ENCODE measurements around the gene SLC66A2. TPM values are rescaled to one million over a fixed set of nuclear protein-coding genes. Genes with fewer than 3 reads are reported as not detected.
A peak's percentile ranks its signal among the peaks of the same experiment; 100 is the strongest.

The SLC66A2 gene
- total and polyA plus RNA-seq, 8 donors: 19.6 to 36.1 (median 22.6) TPM

DNA sequence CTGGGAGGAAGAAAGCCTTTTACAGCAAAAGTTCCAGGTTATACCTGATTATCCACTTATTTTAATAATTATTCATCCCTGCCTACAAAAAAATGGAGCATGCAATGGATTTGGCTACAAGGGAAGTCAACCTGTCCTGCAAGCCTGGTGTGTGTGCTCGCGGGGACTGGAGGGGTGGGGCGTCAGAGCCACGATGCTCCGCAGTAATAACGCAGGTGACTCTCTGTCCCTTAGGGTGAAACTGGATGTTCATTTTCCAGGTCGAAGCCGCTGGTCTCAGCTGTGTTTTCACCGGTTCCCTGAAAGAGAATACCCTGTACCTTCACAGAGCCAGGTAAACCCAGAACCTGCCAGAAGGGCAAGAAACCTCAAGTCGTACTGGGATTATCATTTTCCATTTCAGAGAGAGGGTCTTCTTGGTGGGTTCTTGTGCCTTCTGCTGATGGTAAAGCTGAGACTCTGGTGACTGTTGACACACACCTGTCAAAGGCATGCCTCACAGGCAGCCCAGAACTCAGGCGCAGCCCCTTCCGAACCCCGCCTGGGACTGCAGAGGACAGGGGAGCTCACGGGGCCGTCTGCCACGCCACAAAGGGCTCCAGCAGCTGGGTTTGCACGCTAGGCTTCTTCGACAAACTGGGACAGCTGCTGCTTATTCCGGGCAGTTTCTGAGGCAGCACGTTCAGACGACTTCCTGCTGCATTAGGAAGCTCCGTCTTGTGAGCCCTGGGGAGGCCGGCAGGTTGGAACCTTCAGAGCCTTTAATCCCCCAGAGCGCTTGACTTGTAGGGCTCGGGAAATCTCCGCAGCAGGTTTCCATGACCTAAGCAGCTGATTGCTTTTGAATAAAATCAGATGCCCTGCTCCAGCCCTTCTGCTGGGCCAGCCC lies 95.1 kb downstream of the SLC66A2 start:
- 32 to 39% methylated on average over 26 of the region's 26 CpGs for WGBS, 2 donors
- DNase-seq (peak in 1 of 6 donors; percentile 45), ATAC-seq (peak in 3 of 4 donors; percentile 53 to 69 (median 54)), FAIRE-seq (no peak)
- Histone ChIP-seq H3K4me3 (no peak overlapping the region), H3K9me3 (no peaks in the 10 kb centered on the region), H3K27me3 (no peaks in the 10 kb centered on the region), H3K4me1 (peaks cover 0 to 3% (median 0%) of the 10 kb centered on the region in 3 donors), H3K36me3 (no peaks in the 10 kb centered on the region), H3K27ac (no peak overlapping the region)
- TF ChIP-seq, protein P1, sequence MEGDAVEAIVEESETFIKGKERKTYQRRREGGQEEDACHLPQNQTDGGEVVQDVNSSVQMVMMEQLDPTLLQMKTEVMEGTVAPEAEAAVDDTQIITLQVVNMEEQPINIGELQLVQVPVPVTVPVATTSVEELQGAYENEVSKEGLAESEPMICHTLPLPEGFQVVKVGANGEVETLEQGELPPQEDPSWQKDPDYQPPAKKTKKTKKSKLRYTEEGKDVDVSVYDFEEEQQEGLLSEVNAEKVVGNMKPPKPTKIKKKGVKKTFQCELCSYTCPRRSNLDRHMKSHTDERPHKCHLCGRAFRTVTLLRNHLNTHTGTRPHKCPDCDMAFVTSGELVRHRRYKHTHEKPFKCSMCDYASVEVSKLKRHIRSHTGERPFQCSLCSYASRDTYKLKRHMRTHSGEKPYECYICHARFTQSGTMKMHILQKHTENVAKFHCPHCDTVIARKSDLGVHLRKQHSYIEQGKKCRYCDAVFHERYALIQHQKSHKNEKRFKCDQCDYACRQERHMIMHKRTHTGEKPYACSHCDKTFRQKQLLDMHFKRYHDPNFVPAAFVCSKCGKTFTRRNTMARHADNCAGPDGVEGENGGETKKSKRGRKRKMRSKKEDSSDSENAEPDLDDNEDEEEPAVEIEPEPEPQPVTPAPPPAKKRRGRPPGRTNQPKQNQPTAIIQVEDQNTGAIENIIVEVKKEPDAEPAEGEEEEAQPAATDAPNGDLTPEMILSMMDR (IDR thresholded peaks at IDR 0.05): no peak
- intact Hi-C loops (cut with DNase I): no loop called here

DNA sequence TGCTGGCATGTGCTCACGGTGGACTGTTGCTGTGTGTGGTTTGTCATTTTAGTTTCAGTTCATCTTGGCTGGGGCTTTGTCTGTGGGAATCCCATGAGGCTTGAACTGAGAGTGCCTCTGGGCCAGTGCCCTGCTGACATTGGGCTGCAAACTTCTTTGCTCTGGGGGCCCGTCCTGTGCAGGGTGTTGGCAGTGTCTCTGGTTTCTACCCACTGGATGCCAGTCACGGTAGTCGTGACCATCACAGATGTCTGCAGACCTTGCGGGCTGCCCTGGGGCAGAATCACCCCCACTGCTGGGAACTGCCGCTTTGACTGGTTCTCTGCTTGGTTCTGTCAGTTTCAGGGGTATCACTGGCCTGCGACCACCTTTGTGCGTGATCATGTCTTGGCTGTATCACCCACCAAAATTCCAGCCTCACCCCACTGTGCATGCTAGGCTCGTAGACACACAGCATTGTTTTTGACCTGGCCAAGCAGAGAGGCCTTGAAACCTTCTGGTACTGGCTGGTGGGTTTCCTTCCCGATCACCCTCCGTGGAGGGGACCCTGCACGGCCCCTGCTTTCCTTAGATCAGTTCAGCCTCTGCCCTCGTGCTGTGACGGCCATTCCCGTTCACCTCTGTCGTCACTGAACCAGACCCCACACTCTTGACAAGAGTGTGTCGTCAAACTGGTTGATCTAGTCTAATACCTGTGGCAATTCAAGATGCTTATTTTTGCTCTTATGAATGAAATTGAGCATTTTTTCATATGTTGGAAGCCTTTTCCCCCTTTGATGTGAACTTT lies 96.1 kb downstream of the SLC66A2 start:
- H3K27ac ChIP-seq: no peak overlapping the region
- TF ChIP-seq, protein P1 (IDR thresholded peaks at IDR 0.05): no peak
- peaks cover 0 to 3% (median 0%) of the 10 kb centered on the region in 3 donors for H3K4me1 ChIP-seq
- no peaks in the 10 kb centered on the region for H3K27me3 ChIP-seq
- no peaks in the 10 kb centered on the region for H3K36me3 ChIP-seq
- ATAC-seq: no peak
- intact Hi-C loops (cut with DNase I): no loop called here
- H3K9me3 ChIP-seq: no peaks in the 10 kb centered on the region
- 68 to 74% methylated on average over 17 of the region's 17 CpGs for WGBS, 2 donors
- H3K4me3 ChIP-seq: no peak overlapping the region
- no peak for FAIRE-seq
- peak in 1 of 6 donors; percentile 23 for DNase-seq

DNA sequence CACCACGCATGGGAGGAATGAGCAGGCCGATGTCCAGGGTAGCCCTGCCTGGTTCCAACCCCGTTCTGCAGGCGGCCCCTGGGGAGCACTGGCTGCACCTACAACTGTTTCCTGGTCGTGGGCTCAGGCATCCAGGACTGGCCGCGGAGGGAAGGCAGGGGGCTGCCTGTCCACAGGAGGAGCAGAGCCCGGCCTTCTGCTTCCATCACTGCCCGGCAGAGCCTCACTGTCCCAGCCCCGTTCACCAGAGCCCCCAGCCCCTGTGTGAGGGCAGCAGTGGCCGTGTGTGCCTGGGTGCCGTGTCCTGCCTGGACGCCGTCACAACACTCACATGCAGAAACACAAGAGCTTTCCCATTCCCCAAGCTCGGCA lies 97.5 kb downstream of the SLC66A2 start:
- WGBS, 2 donors: 82 to 83% methylated on average over 15 of the region's 15 CpGs
- no peak for DNase-seq
- no peak for ATAC-seq
- Histone ChIP-seq H3K27ac (no peak overlapping the region), H3K9me3 (no peaks in the 10 kb centered on the region), H3K27me3 (no peaks in the 10 kb centered on the region), H3K36me3 (no peaks in the 10 kb centered on the region), H3K4me1 (peaks cover 0 to 3% (median 0%) of the 10 kb centered on the region in 3 donors), H3K4me3 (no peak overlapping the region)
- no peak for FAIRE-seq
- TF ChIP-seq, protein P1 (IDR thresholded peaks at IDR 0.05): no peak
- intact Hi-C loops (cut with DNase I): no loop called here

DNA sequence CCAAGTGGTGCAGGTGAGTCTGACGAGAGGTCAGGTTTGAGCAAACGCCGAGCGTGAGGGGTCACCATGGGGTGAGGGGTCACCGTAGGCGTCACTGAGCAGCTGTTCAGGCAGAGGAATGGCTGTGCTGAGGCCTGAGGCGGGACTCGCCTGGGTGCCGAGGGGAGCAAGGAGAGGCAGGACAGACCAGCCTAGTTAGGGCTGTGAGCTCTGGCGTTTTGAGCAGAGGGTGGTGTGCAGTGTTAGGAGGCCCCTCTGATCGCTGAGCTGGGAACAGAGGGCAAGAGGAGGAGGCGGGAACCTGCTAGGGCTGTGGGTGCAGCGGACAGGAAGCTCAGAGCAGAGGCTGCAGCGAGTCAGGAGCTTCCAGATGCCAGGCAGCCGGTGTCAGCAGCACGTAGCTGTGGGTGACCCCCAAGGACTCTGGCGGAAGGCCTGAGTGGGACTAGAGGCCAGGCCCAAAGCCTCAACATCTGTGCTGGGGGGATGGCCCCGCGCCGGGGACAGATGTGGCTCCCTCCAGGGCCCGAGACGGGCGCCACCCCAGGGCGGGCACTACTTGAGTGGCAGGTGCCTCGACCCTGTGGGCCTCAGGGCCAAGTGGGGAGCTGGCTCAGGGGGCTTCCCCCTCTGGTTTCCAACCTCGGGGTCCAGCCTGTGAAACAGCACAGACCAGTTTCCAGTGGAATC lies 98.0 kb downstream of the SLC66A2 start:
- intact Hi-C loops (cut with DNase I): no loop called here
- Histone ChIP-seq H3K27me3 (no peaks in the 10 kb centered on the region), H3K4me1 (peaks cover 0 to 3% (median 0%) of the 10 kb centered on the region in 3 donors), H3K36me3 (no peaks in the 10 kb centered on the region), H3K9me3 (no peaks in the 10 kb centered on the region), H3K27ac (no peak overlapping the region), H3K4me3 (no peak overlapping the region)
- TF ChIP-seq, protein P1 (IDR thresholded peaks at IDR 0.05): no peak
- WGBS, 2 donors: 76 to 77% methylated on average over 25 of the region's 26 CpGs
- FAIRE-seq (no peak), ATAC-seq (no peak), DNase-seq (peak in 1 of 6 donors; percentile 60)

All from pancreas (tissue), 10 donors.